ENCODE data around the gene NEUROG1. TPM values are rescaled to one million over a fixed set of nuclear protein-coding genes. Genes with fewer than 3 reads are reported as not detected.

NEUROG1 gene
- total RNA-seq, 1 donor from 2014 or later, result 7.8 TPM

DNA sequence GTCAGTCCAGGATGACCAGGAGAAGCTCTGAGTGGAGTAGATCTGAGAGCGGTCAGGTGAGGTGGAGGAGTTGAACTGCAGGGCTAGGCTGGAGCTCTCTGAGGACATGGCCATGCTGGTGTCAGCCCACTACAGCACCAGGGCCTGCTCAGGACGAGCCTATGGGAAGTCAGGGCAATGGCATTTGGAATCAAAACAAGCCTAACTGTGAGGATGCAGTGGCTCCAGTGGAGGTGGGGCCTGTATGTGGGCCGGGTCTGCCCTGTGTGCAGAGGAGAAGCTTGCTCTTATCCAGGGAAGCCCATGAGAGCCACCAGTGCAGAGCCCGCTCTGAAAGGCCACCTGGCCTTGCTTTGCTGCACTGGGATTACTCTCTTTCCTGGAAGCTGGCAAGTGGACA lies 31.9 kb upstream of the NEUROG1 start:
- TF ChIP-seq, protein P1, sequence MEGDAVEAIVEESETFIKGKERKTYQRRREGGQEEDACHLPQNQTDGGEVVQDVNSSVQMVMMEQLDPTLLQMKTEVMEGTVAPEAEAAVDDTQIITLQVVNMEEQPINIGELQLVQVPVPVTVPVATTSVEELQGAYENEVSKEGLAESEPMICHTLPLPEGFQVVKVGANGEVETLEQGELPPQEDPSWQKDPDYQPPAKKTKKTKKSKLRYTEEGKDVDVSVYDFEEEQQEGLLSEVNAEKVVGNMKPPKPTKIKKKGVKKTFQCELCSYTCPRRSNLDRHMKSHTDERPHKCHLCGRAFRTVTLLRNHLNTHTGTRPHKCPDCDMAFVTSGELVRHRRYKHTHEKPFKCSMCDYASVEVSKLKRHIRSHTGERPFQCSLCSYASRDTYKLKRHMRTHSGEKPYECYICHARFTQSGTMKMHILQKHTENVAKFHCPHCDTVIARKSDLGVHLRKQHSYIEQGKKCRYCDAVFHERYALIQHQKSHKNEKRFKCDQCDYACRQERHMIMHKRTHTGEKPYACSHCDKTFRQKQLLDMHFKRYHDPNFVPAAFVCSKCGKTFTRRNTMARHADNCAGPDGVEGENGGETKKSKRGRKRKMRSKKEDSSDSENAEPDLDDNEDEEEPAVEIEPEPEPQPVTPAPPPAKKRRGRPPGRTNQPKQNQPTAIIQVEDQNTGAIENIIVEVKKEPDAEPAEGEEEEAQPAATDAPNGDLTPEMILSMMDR (conservative IDR thresholded peaks at IDR 0.05), result no peak
- no peak for DNase-seq (ENCODE audit: low read depth, low spot score)
- Mint-ChIP-seq H3K4me1 (peaks cover 10% of the 10 kb centered on the region), H3K27ac (ENCODE audit: unreplicated experiment) (no peak overlapping the region), H3K9me3 (no peaks in the 10 kb centered on the region), H3K27me3 (ENCODE audit: low read depth) (peaks cover 55% of the 10 kb centered on the region), H3K36me3 (ENCODE audit: low read depth) (no peaks in the 10 kb centered on the region), H3K4me3 (no peak overlapping the region)

DNA sequence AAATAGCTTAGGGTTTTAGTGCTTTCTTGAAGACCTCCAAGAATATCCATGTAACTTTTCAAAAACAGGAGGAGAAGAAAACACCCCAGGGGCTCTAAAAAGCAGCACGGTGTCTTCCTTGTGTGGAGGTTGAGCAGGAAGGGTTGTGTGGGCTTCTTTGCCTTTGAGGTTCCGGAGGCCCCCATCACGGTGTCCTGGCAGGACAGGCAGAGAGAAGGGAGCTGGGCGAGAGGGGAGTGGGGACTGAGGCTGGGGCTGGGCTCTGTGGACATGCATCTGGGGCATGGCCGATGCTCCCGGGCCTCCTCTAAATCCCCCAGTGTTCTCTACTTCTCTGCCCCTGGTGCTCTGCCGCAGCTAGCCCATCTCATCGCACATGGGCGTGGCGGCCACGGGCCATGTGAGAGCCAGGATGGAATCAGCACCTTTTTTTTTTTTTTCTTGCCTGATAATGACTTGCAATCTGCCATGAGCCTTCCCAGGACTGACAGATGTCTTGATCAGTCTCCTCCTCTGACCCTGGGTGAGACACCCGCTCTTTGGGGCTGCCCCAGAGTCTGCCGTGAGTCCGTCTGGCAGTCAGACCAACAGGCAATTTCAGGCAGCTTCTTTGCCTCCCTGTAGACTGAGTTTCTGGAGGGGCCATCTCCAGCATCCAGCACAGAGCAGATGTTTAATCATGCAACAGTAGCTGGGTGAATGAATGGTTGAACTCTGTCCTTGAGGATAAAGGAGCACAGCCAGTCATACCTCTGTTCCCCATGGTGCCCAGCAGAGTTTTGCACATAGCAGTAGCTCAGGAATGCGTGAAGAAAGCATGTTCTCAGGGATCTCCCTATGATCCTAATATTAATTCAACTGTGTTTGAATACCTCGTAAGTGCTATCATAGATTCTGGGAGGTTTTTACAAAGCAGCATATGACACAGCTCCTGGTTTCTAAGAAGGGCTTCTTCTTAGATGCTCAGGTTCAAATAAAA lies 30.9 kb upstream of the NEUROG1 start:
- H3K4me1 Mint-ChIP-seq, result peaks cover 5% of the 10 kb centered on the region
- TF ChIP-seq, protein P1 (conservative IDR thresholded peaks at IDR 0.05), result no peak
- H3K36me3 Mint-ChIP-seq (ENCODE audit: low read depth), result no peaks in the 10 kb centered on the region
- DNase-seq (ENCODE audit: low read depth, low spot score), result no peak
- no peak overlapping the region for H3K27ac Mint-ChIP-seq (ENCODE audit: unreplicated experiment)
- peaks cover 56% of the 10 kb centered on the region for H3K27me3 Mint-ChIP-seq (ENCODE audit: low read depth)
- no peaks in the 10 kb centered on the region for H3K9me3 Mint-ChIP-seq
- no peak overlapping the region for H3K4me3 Mint-ChIP-seq

DNA sequence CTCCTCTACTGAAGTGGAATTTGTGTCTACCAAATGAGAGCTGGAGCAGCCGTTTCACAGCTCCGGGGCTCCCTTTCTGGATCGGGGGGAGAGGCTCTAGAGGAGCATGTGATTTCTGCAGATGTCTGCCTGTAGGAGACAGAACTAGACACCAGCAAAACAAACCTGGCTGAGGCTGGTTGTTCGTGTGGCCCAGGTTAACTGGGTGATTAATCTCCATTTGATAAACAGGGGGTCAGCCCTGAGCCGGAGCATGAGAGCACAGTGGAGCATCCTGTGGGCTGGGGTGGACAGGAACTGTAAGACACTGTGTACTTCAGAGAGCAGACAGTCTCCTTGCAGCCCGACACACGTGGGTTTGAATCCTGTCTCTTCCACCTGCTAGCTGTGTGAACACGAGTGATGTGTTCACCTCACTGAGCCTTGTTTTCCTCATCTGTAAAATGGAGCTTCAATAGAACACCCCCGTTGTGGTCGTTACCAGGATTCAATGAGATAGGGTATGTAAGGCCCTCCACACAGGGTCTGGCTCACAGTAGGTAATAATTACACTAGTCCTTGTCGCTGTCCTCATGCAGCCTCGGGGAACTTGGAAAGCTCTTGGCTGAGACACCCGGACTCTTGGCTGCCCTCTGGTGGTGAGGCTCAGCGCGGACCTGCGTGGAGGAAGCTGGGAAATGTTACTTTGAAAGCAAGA lies 30.1 kb upstream of the NEUROG1 start:
- Mint-ChIP-seq H3K36me3 (ENCODE audit: low read depth) (no peaks in the 10 kb centered on the region), H3K9me3 (no peaks in the 10 kb centered on the region), H3K27me3 (ENCODE audit: low read depth) (peaks cover 55% of the 10 kb centered on the region), H3K27ac (ENCODE audit: unreplicated experiment) (no peak overlapping the region), H3K4me3 (no peak overlapping the region), H3K4me1 (peaks cover 5% of the 10 kb centered on the region)
- DNase-seq (ENCODE audit: low read depth, low spot score), result peak; percentile 80
- TF ChIP-seq, protein P1 (conservative IDR thresholded peaks at IDR 0.05), result peak; percentile 86

DNA sequence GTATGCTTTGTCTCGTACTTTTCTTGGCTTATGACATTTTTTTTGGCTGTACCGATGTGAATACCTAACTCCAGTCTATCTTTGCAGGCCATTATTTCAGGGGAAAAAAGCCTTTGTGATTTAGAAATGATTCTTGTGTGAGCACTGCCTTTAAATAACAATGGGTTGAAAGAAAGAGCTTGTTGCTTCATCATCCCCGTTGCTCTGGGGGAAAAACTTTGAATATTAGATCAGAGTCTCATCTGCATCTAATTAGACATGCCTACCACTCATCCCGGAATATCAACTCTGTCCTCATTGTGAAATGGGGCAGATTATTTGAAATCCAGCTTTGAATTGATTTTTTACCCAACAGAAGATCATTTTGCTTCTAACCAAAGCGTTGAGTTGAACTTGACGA lies 29.5 kb upstream of the NEUROG1 start:
- no peaks in the 10 kb centered on the region for H3K36me3 Mint-ChIP-seq (ENCODE audit: low read depth)
- TF ChIP-seq, protein P1 (conservative IDR thresholded peaks at IDR 0.05), result no peak
- DNase-seq (ENCODE audit: low read depth, low spot score), result no peak
- H3K27me3 Mint-ChIP-seq (ENCODE audit: low read depth), result peaks cover 53% of the 10 kb centered on the region
- H3K4me1 Mint-ChIP-seq, result peaks cover 5% of the 10 kb centered on the region
- no peak overlapping the region for H3K27ac Mint-ChIP-seq (ENCODE audit: unreplicated experiment)
- H3K4me3 Mint-ChIP-seq, result no peak overlapping the region
- H3K9me3 Mint-ChIP-seq, result no peaks in the 10 kb centered on the region

DNA sequence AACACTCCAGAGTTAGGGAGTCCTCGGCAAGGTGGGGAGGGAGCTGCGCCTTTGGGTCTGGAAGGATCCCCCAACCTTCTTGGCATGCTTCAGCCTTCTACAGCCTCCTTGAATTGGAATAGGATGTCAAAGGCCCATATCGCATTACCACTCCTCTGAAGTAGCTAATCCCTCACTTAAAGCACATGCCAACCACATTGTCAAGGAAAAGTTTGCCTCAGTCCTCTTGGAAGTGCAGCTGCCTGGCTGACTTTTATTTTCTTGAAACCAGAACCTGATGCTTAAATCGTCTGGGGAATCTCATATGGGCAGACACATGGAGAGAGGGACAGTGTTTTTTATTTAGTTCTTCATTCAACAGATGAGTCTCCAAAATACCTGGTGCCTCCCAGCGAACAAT lies 28.6 kb upstream of the NEUROG1 start:
- Mint-ChIP-seq H3K27me3 (ENCODE audit: low read depth) (peaks cover 59% of the 10 kb centered on the region), H3K36me3 (ENCODE audit: low read depth) (no peaks in the 10 kb centered on the region), H3K4me3 (no peak overlapping the region), H3K27ac (ENCODE audit: unreplicated experiment) (no peak overlapping the region), H3K4me1 (peaks cover 5% of the 10 kb centered on the region), H3K9me3 (no peaks in the 10 kb centered on the region)
- no peak for DNase-seq (ENCODE audit: low read depth, low spot score)
- TF ChIP-seq, protein P1 (conservative IDR thresholded peaks at IDR 0.05), result no peak

Data from neural crest cell (in vitro differentiated cells).